Measurements from ENCODE around the gene SURF2.

DNA sequence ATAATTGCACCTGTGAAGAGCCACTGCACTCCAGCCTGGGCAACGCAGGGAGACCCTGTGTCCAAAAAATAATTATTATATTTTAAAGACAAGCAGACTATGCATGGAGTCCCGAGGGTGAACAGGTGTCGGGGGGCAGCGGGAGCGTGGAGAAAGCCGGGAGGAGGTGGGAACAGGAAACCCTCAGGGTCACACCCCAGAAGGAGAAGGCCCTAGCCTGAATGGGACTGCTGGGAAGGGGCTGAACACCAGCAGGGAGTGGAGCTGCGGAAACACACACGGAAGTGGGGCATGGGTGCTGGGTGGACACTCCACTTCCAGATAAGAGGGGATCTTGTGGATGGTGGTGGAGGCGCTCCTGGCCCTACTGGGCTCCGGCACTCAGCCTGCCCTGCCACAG lies 33.1 kb upstream of the SURF2 start:
- no peak for TF ChIP-seq EZH2phosphoT487 (IDR thresholded peaks at IDR 0.05; ENCODE audit: borderline replicate concordance, low read depth)
- TF ChIP-seq, protein P1, sequence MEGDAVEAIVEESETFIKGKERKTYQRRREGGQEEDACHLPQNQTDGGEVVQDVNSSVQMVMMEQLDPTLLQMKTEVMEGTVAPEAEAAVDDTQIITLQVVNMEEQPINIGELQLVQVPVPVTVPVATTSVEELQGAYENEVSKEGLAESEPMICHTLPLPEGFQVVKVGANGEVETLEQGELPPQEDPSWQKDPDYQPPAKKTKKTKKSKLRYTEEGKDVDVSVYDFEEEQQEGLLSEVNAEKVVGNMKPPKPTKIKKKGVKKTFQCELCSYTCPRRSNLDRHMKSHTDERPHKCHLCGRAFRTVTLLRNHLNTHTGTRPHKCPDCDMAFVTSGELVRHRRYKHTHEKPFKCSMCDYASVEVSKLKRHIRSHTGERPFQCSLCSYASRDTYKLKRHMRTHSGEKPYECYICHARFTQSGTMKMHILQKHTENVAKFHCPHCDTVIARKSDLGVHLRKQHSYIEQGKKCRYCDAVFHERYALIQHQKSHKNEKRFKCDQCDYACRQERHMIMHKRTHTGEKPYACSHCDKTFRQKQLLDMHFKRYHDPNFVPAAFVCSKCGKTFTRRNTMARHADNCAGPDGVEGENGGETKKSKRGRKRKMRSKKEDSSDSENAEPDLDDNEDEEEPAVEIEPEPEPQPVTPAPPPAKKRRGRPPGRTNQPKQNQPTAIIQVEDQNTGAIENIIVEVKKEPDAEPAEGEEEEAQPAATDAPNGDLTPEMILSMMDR (IDR thresholded peaks at IDR 0.05): no peak
- no peak for TF ChIP-seq JUND (IDR thresholded peaks at IDR 0.05)
- no peak for TF ChIP-seq TAF1 (IDR thresholded peaks at IDR 0.05; ENCODE audit: borderline replicate concordance, low read depth, low read length)
- TF ChIP-seq RAD21 (IDR thresholded peaks at IDR 0.05; ENCODE audit: low read length): no peak
- TF ChIP-seq, protein P2, sequence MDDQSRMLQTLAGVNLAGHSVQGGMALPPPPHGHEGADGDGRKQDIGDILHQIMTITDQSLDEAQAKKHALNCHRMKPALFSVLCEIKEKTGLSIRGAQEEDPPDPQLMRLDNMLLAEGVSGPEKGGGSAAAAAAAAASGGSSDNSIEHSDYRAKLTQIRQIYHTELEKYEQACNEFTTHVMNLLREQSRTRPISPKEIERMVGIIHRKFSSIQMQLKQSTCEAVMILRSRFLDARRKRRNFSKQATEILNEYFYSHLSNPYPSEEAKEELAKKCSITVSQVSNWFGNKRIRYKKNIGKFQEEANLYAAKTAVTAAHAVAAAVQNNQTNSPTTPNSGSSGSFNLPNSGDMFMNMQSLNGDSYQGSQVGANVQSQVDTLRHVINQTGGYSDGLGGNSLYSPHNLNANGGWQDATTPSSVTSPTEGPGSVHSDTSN (IDR thresholded peaks at IDR 0.05): no peak
- TF ChIP-seq, protein P3, sequence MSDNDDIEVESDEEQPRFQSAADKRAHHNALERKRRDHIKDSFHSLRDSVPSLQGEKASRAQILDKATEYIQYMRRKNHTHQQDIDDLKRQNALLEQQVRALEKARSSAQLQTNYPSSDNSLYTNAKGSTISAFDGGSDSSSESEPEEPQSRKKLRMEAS (IDR thresholded peaks at IDR 0.05; ENCODE audit: low read depth): no peak
- no peak for TF ChIP-seq MXI1 (IDR thresholded peaks at IDR 0.05; ENCODE audit: low read depth, low read length)
- TF ChIP-seq SIN3A (IDR thresholded peaks at IDR 0.05; ENCODE audit: borderline replicate concordance, low read depth, low read length): no peak
